GM12874 (cell line): ENCODE measurements around the gene PPP5C.

ENCODE experiments used
- CTCF ChIP-seq: IDR thresholded peaks from 2 replicates; pipeline ENCODE4 v1.5.1; 2011; ENCODE audit warnings: low read depth, mild to moderate bottlenecking, control low read depth, low read length, moderate library complexity; ENCODE audit not compliant: insufficient read depth

Gene PPP5C

GRCh38 chr19:46303691-46304397 is 43.0 kb upstream of the PPP5C start:
- no peak for TF ChIP-seq CTCF

GRCh38 chr19:46306501-46306900 is 40.4 kb upstream of the PPP5C start:
- no peak for TF ChIP-seq CTCF

GRCh38 chr19:46308510-46308909 is 38.4 kb upstream of the PPP5C start:
- TF ChIP-seq CTCF = no peak

GRCh38 chr19:46309056-46309455 is 37.8 kb upstream of the PPP5C start:
- no peak for TF ChIP-seq CTCF

- no peak for TF ChIP-seq CTCF
Observed at GRCh38 chr19:46311444-46311843, 35.4 kb upstream of the PPP5C start.

- no peak for TF ChIP-seq CTCF
Observed at GRCh38 chr19:46317339-46317738, 29.5 kb upstream of the PPP5C start.

GRCh38 chr19:46319613-46320012 is 27.3 kb upstream of the PPP5C start:
- no peak for TF ChIP-seq CTCF
